ENCODE measurements around the gene TMEM151B. TPM values are rescaled to one million over a fixed set of nuclear protein-coding genes. Genes with fewer than 3 reads are reported as not detected.

Gene TMEM151B
- total RNA-seq, 1 experiment from 2014 or later, result 9.9 TPM

DNA sequence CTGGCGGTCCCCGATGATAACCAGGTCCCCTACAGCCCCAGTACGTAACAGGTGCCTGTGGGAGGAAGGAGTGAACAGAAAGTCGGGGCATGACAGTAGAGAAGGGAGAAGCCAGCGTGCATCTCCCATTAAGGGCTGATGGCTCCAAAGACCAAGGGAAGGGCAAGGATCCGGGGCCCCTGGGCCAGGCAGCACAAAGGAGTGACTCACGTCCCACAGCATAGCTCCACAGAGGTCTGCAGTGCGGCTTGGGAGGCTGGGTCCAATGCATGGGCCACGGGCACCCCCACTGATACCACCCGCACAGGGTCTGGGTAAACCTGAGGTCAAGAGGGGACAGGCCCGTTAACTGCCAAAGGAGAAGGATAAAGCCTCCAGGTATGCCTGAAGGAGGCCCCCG lies 32.6 kb downstream of the TMEM151B start:
- no TSS peak for BruUV-seq (replicated peaks)
- no peak overlapping the region for H3K4me3 ChIP-seq (ENCODE audit: low read depth, low read length, poor library complexity, severe bottlenecking)
- TF ChIP-seq EZH2 (IDR thresholded peaks at IDR 0.05; ENCODE audit: borderline replicate concordance, low read depth, low read length, poor library complexity, severe bottlenecking) (no peak), CTCF (conservative IDR thresholded peaks at IDR 0.05; ENCODE audit: low read depth, low read length) (no peak)
- no peak for DNase-seq (ENCODE audit: low spot score)
- peaks cover 50% of the 10 kb centered on the region for H3K36me3 ChIP-seq (ENCODE audit: insufficient read depth, low read length, poor library complexity, severe bottlenecking)
- no peaks in the 10 kb centered on the region for H3K9me3 ChIP-seq (ENCODE audit: low read depth, low read length, poor library complexity, severe bottlenecking)
- ChIA-PET CTCF (no interaction called here), POLR2A (ENCODE audit: low non-redundant PET) (no interaction called here)
- peaks cover 4% of the 10 kb centered on the region for H3K27me3 ChIP-seq (replicated peaks; ENCODE audit: insufficient read depth, low read depth, low read length, poor library complexity)
- H3K4me1 ChIP-seq (ENCODE audit: insufficient read depth, low read length, poor library complexity, severe bottlenecking), result no peaks in the 10 kb centered on the region
- no peak overlapping the region for H3K27ac ChIP-seq (ENCODE audit: low read depth, low read length, poor library complexity, severe bottlenecking)
- intact Hi-C loops (cut with micrococcal nuclease; ENCODE audit: unreplicated experiment), result no loop called here

- ChIA-PET CTCF (no interaction called here), POLR2A (ENCODE audit: low non-redundant PET) (no interaction called here)
- H3K4me3 ChIP-seq (ENCODE audit: low read depth, low read length, poor library complexity, severe bottlenecking), result no peak overlapping the region
- TF ChIP-seq EZH2 (IDR thresholded peaks at IDR 0.05; ENCODE audit: borderline replicate concordance, low read depth, low read length, poor library complexity, severe bottlenecking) (no peak), CTCF (conservative IDR thresholded peaks at IDR 0.05; ENCODE audit: low read depth, low read length) (no peak)
- peaks cover 50% of the 10 kb centered on the region for H3K36me3 ChIP-seq (ENCODE audit: insufficient read depth, low read length, poor library complexity, severe bottlenecking)
- no peak overlapping the region for H3K27ac ChIP-seq (ENCODE audit: low read depth, low read length, poor library complexity, severe bottlenecking)
- no TSS peak for BruUV-seq (replicated peaks)
- H3K4me1 ChIP-seq (ENCODE audit: insufficient read depth, low read length, poor library complexity, severe bottlenecking), result no peaks in the 10 kb centered on the region
- no peaks in the 10 kb centered on the region for H3K9me3 ChIP-seq (ENCODE audit: low read depth, low read length, poor library complexity, severe bottlenecking)
- no peaks in the 10 kb centered on the region for H3K27me3 ChIP-seq (replicated peaks; ENCODE audit: insufficient read depth, low read depth, low read length, poor library complexity)
- DNase-seq (ENCODE audit: low spot score), result no peak
- intact Hi-C loops (cut with micrococcal nuclease; ENCODE audit: unreplicated experiment), result loop anchor here (2.0 kb wide), 1 partner anchor 35 kb away; no protein-coding TSS in a partner anchor
These were observed 33.6 kb downstream of the TMEM151B start for GRCh38 chr6:44303842-44304241.

GRCh38 chr6:44304282-44305199 lies 34.3 kb downstream of the TMEM151B start:
- H3K4me3 ChIP-seq (ENCODE audit: low read depth, low read length, poor library complexity, severe bottlenecking), result no peak overlapping the region
- H3K36me3 ChIP-seq (ENCODE audit: insufficient read depth, low read length, poor library complexity, severe bottlenecking), result peaks cover 56% of the 10 kb centered on the region
- intact Hi-C loops (cut with micrococcal nuclease; ENCODE audit: unreplicated experiment), result loop anchor here (2.0 kb wide), 1 partner anchor 36 kb away; no protein-coding TSS in a partner anchor
- POLR2A ChIA-PET (ENCODE audit: low non-redundant PET), result no interaction called here
- no TSS peak for BruUV-seq (replicated peaks)
- H3K27ac ChIP-seq (ENCODE audit: low read depth, low read length, poor library complexity, severe bottlenecking), result peak overlapping the region; percentile 47
- no peaks in the 10 kb centered on the region for H3K4me1 ChIP-seq (ENCODE audit: insufficient read depth, low read length, poor library complexity, severe bottlenecking)
- DNase-seq (ENCODE audit: low spot score), result peak; percentile 51
- TF ChIP-seq CTCF (conservative IDR thresholded peaks at IDR 0.05; ENCODE audit: low read depth, low read length) (peak; percentile 86), EZH2 (IDR thresholded peaks at IDR 0.05; ENCODE audit: borderline replicate concordance, low read depth, low read length, poor library complexity, severe bottlenecking) (no peak)
- H3K9me3 ChIP-seq (ENCODE audit: low read depth, low read length, poor library complexity, severe bottlenecking), result no peaks in the 10 kb centered on the region
- no peaks in the 10 kb centered on the region for H3K27me3 ChIP-seq (replicated peaks; ENCODE audit: insufficient read depth, low read depth, low read length, poor library complexity)
- CTCF ChIA-PET, result interaction anchor here (0.6 to 2.1 kb wide), 5 partner anchors 8 to 208 kb away, joined by 3 to 18 read pairs (median 5); partner anchors contain the start of genes AARS2 and TMEM151B
